ENCODE measurements around the gene OGDH.

OGDH gene

DNA sequence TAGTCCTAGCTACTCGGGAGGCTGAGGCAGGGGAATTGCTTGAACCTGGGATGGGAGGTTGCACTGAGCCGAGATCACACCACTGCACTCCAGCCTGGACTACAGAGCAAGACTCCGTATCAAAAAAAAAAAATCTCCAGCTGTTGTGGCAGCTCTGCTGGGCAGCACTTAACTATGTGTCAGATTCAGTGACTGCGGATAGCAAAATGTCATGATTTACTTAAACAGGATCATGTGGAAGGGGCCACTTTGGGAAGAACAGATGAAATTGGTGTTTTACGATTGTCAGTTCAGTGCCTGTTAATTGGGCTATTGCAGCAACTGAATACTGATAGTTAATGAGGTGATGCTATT is 15.3 kb downstream of the OGDH start:
- DNase-seq = no peak

DNA sequence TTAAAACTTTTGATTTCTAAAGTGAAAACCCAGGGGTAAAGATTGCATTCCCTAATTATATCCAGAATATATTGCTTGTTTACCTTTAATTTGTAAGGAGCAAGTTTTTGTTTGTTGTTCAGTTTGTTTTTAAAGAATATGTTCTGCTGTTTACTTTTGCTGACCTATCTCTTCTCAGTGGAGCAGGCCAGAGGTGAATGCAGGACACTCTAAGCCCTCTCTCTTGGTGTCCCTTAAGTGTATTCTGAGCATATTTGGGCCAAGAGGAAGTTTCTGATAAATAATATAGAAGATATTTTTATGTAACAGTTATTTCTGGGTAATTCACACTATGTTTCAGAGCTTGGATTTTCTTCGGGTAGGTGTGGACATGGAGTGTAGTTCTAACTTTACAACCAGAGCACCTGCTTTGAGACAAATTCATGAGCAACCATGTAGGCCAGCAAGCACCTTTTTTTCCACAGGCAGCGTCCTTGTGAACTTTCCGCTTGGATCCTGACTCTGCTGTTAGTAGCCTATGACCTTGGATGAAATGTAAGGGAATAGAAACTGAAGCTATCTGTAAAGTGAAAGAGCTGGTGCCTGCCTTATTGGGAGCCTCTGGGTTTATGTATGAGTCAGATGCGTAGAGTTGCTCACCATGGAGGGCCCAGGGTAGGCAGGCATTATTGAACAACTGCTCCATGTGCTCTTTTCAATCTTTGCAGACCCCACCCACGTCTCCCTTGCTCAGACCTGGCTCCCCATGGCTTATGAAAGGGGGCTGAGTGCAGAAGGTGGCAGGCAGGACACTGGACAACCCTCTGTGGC is 16.1 kb downstream of the OGDH start:
- peak; percentile 30 to 57 for DNase-seq

DNA sequence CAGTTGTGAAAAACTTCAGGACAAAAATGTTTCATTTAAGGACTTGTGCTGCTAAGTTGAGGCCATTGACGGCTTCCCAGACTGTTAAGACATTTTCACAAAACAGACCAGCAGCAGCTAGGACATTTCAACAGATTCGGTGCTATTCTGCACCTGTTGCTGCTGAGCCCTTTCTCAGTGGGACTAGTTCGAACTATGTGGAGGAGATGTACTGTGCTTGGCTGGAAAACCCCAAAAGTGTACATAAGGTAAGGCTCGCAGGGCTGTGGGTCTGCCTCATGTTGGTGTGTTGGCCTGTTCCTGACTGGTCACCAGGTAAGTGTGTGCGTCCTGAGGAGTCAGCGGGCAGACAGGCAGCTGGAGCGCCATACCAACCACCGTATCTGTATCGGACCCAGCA is 17.9 kb downstream of the OGDH start:
- no peak for DNase-seq

DNA sequence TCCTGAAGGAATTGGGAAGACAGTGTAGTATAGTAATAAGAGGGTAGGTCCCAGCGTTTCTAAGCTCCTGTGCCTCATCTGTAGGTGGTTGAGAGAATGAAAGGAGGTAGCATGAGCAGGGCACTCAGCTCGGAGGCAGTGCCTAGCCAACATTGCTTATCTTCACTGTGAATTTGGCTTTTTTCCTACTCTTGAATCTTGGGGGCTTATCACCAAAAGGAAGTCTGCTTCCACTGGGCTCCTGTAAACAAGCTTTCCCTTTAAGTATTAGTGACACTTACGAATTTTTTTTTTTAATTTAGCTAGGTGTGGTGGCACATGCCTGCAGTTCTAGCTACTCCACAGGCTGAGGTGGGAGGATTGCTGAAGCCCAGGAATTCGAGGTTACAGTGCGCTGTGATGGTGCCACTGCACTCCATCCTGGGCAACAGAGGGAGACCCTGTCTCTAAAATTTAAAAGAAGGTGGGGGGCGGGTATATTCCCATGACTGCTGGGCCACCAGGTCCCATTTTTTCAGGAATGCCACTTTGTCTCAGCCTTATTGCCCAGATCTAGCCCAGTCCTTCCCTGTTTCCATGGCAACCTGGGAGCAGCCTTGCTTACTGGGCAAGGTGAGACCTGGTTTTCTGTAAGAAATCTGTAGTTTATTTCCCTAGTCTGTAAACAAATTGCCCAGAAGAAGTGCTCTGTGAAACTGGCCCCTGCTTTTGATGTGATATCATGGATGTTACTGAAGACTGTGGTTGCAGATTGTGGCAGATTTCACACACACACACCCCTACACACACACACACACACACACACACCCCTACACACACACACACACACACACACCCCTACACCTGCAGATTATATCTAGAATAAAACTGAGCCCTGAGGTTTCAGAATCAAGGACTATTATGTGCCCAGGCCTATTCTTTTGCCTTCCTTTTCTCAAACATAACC is 19.4 kb downstream of the OGDH start:
- no peak for DNase-seq

DNA sequence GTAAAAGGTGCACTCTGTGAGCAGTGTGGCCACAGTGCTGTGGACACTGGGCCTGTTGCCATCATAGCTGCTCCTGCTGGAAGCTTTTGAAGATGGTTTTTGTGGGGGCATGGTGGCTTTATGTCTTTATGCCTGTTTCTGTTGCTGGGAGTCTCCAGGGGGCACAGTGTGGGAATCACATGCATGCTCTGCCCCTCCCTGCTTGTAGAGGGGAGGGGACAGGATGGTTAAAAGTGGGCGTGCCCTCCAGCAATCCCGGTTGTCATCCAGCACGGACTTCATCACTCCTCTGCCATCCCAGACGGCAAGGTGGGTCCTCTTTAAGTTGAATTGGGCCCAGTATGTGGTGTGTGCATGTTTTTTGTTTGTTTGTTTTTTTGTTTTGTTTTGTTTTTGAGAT is 20.2 kb downstream of the OGDH start:
- no peak for DNase-seq

DNA sequence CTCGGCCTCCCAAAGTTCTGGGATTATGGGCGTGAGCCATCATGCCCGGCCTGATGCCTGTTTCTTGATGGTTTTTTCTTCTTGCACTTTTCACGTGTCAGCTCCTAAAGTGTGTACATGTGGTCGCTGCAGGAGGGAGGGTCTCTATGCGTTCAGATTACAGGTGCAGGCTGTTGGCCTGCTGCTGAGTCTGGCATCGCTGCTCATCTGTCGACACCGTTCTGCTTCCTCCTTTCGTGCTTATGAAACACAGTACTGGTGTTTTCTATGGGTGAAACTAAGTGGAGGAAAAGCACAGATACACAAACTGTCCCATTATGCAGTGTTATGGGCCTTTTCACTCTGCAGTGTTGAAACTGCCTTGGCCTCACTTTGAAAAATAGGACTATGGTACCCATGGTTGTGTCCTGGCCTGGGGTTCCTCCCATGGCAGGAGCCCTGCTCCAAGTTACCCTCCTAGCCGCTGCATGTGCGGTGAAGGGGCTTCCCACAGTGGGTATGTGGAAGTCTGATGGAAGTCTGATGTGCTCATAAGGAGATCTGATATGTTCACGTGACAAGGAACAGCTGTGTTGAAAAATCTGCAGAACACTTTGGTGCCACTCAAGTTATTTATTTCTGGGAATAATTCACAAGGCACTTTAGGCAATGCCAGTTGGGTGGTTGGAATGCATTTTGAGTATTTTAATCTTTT is 23.5 kb downstream of the OGDH start:
- no peak for DNase-seq

DNA sequence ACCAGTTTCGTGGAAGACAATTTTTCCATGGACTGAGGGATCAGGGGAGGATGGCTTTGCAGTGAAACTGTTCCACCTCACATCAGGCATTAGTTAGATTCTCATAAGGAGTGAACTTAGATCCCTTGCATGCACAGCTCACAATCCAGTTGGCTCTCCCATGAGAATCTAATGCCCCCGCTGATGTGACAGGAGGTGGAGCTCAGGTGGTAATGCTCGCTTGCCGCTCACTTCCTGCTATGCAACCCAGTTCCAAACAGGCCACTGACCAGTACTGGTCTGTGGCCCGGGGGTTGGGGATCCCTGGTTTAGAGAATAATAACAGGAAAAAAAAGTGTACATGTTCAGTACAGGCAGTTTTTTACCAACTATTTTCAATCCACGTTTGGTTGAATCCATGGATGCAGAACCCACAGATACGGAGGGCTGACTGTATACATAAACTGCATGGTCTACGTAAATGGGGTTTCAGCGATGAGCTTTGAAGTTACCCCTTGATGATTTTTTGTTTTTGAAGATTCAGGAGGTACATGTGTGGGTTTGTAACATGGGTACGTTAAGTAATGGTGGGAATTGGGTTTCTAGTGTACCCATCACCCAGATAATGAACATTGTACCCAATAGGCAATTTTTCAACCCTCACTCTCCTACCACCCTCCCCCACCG is 24.5 kb downstream of the OGDH start:
- no peak for DNase-seq

DNA sequence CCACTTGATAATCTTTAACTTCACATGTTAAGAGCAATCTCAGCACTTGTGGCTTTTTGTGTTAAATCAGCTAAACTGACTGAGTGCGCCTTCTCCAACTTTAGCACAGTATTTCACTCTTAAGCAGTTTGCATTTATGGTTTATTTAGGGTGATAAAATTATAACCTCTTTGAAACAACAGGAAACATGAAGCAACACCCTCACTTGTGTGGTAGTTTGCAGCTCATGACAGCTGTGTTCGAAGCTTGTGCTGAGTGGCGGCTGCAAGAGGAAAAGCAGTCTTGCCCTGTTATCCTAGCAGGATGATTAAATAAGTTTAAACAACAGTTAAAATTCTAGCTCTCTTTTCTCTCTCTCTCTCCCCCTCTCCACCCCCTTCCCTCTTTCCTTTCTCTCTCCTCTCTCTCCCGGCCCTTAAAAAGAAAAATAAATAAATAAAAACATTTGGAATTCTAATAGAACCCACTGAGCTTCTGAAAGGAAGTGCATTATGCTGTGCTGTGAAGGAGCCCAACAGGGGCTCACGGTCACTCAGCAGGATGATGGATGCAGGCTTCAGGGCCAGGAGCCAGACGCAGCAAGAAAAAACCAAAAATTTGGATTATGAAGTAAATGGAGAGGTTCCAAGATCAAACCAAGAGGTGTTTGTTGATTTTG is 25.2 kb downstream of the OGDH start:
- DNase-seq = no peak

DNA sequence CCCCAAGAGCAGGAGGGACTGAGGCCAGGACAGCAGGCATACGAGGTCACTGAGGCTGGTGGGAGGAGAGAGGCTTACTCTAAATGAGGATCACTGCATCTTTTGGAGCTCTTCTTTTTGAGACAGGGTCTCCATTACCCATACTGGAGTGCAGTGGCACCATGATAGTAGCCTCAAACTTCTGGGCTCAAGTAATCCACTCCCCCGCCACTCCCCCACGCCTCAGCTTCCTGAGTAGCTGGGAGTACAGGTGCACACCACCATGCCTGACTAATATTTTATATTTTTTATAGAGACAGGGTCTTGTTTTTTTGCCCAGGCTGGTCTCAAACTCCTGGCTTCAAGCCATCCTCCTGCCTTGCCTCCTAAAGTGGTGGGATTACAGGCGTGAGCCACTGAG is 25.8 kb downstream of the OGDH start:
- DNase-seq = no peak

DNA sequence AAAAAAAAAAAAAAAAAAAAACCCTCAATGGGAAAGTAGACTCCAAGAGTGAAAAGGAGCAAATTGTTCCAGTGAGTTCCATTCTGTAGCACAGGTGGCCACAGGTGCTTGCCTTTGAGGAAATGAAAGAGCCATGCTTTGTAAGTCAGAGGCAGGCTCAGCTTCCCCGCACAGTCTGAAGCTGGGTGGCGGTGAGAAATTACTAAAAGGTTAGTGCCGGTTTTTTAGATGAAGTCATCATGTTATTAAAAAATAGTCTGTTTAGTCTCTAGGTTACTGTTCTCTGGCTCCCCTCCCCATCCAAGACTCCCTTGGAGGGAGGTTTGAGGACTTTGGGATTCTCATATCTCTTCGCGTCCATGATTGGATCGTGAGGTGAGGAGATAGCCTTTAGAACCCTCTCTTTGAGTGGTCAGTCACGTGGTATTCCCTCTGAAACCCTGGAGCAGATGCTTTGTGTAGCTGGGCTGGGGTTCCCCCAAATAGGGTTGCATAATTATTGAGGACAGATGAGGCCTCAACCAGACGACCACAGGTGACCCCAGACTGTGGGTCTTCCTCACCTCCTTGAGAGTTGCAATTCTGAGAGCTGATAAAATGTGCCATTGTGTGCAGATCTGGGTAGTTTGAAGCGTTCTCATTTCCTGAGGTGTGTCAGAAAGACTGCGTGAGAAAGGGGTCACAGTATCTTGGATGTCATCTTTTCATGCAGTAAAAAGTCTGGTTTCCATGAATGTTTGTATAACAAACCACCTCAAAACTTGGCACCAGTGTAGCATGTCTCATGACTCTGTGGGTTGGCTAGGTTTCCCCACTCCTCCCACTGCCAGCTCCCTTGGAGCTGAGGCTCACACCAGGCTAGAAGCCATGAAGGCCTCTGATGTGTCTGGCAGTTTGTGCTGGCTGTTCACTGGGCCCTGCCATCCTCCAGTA is 27.1 kb downstream of the OGDH start:
- peak; percentile 34 to 44 for DNase-seq

DNA sequence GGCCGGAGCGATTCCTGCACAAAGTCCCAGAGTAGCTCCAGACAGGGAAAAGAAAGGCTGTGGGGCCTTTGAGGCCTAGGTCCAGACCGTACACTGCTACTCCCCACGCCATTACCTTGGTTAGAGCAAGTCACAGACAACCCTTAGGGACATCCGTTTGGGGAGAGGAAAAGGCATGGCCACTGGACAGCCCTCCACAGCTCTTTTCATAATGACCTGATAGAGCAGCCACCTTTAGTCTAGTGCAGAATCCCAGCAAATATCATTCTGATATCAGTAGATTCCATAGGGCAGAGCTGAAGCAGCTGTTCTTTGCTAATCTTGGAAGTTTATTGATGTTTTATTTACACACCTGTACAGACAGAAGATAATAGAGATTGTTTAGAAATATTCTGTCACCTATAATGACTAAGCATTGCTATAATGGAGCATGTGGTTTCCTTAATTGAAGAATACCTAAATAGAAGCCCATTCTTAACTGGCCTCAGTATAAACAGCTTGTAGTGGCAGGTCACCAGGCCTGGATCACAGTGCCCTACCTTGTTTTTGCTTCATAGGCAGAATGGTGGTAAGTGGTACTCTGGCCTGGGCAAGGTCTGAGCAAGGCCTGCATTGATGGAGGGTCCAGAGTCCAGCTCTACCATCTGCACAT is 27.9 kb downstream of the OGDH start:
- no peak for DNase-seq

DNA sequence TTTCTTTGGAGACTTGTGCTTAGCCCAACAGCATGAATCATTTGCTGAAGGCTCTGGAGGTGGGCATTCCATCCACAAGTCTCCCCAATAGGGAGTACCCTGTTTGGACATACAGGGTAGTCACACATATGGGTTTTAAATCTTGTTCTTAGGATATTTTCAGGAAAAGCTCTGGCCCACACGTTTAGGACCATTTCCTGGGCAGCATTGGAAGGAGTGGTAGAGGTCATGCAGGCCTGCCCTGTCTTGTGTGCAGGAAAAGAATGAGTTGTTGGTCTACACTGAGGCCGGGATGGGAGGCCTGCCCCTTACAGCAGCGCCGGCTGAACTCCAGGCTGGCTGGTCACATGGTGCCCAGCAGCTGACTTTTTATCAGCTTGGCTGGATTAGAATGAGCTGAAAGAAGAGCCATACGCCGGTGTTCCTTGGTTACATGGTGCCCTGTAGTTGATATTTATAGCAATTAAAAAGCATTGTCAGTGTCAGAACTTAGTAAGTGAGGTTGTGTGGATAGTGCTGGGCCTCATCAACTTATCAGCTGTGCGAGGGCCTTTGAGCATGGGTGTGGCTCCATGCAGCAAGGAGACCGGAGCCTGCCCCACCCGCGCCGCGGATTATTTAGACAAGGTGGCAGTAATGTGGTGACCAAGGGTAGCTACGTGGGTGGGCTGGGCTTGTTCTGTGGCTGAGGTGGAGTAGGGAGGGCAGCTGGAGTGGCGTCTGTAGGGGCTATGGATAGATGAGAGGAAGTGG is 28.6 kb downstream of the OGDH start:
- DNase-seq = no peak

DNA sequence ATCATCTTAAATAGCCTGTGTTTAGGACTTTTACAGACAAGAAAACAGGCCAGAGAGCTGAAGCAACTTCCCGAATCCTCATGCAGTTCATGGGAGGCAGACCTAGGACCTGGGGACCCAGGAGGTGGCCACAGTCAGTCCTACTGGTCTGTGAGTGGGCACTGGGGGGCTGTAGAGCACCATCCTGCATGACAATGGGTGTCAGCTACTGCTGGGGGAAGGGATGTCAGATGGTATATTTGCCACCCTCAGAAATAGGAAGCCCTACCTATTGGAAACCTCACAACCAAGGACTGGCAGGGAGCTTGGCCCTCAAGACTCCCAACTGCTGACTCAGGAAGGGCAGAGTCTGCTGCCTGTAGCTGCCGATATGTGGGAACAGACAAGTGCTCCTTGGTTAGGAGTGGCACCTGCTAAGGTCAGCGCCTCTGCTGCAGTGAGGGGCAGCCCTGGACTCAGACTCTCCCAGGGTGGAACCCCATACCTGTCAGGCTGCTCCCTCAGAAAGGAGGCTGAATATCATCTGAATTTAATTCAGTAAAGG is 29.7 kb downstream of the OGDH start:
- DNase-seq = no peak

DNA sequence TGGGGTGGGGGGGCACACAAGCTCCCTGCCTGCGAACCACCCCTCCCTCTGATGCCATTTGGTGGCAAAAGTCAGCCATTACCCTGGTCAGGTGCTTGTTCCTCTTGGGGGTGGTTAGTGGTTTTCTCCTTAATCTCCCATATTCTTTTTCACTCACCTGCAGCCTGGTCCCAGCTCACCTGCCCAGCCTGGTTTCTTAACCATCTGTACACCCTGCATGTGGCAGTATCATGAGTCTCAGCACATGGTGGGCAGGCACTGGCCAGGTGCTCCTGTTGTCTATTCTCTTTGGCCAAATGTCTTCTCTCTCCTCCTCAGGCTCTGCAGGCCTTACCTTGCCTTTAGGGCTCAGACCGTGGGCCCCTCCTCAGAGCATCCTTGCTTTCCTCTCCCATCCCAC is 30.5 kb downstream of the OGDH start:
- no peak for DNase-seq

DNA sequence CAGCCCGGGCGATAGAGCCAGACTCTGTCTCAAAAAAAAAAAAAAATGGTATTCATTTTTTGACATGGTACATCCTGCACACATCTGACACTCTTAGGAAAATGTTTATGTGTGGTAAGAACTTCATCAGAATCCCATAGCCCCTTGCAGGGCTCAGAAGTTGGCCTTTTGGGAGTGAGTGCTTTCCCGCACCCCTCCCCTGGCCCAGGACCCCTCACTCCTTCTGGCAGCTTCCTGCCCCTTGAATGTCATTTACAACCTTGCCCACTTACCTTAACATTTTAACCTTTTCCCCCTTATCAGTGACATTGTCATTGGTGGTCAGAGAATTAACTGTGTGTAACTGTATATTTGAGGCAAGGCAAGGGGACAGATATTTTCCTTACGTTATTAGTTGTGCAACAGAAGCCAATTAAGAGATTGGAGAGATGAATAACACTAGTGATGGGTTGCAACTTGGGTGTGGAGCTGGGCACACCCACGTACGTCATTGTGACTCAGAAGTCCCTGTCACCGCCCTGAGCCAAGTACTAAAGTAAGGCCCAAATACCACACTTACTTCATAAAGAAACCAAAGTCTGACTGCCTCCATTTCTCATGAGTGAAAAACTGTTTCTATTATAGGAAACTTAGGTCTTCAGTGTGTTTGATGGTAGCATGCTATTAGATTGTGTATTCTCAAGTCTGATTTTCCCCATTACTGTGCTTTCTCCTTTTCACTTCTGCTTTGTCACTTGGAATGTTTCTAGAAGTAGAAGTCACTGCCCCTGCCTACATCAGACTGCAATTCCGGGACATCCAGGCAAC is 31.6 kb downstream of the OGDH start:
- DNase-seq = peak; percentile 62 to 87

DNA sequence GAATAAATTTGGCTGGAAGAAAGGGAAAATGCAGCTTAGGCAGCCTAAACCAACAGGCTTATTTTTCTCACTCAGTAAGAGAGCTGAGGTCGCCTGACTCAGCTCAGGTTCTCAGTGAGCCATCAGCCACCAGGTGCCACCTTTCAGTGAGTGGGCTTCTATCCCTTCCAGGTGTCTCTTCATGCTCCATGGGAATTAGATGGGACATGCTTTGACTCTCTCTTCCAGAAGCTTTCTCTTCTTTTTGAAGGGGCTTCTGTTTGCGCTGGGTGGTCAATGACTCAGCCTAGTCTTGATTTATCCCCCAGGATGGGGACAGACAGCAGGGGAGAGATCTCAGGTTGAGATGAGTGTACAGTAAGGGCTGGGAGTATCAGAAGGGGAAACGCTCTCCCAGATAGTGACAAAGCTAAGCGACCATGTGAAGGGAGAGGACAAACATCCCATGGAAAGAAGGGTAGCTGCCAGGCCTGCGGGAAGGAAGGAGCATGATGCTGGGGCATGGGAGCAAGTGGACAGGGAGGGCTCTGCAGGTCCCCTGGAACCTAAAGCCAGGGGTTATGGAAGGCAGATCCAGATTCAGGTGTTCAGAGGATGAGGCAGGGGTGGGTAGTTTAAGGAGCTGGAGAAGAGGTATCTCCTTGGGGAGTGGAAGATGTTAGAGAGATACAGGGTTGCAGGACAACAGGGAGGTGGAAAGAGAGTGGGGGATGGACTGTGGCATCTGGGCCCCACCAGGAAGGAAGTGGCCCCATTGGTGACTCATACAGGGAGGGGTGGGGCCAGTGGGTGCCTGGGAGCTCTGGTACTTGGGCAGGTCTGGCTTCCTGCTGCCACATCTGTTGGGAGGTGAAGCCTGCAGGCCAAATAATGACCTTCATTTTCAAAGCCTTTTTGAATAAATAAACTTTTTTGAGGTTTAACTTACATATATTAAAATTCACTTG is 32.5 kb downstream of the OGDH start:
- peak; percentile 65 to 77 for DNase-seq

DNA sequence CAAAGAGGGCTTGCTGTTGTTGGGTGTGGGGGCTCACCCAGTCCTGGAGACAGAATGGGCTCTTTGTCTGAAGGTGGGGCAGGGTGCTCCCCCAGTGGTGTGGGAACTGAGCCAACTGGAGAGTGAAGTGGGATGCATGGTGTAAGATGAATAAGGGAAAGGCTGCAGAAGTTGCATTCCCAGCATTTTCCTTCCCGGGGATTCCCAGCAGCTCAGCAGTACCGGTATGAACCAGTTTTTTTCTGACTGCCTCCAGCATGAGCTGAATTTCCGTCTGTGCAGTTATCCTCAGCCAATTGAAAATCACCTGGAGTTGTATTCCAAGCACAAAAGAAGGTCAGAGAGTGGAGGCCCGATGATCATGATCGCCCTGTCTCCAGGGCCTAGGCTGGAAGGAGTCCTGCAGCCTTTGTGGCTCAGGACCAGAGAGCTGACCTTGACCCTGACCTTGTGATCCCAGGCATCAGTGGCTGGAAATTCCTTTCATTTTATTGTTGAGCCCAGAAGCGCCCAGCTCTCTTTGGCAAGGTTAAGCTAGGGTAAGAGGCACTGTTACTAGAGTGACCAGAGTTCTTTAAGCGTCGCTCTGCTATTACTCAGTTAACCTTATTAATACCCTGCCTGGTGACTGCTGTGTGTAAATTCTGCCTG is 33.4 kb downstream of the OGDH start:
- no peak for DNase-seq
